ACC112 (cell line): ENCODE results near the gene VPS25.

Source experiments
- H2AFZ ChIP-seq: fragments of 200-600 bp; sonication (generic); one replicate; pipeline ENCODE4 v1.6.0; 2017; ENCODE audit warnings: antibody characterized with exemption, low read length; ENCODE audit not compliant: unreplicated experiment
- H3K27ac ChIP-seq: fragments of 200-600 bp; sonication (generic); 2 replicates; pipeline ENCODE4 v1.5.1; 2014; ENCODE audit warnings: low read depth, mild to moderate bottlenecking, antibody characterized with exemption, low read length, moderate library complexity
- H3K27me3 ChIP-seq: fragments of 200-600 bp; sonication (generic); 2 replicates; pipeline ENCODE4 v1.6.1; 2014; ENCODE audit warnings: mild to moderate bottlenecking, antibody characterized with exemption, low read length, moderate library complexity, mixed read lengths; ENCODE audit not compliant: insufficient read depth
- H3K36me3 ChIP-seq: fragments of 200-600 bp; sonication (generic); 2 replicates; pipeline ENCODE4 v1.6.1; 2016; ENCODE audit warnings: mild to moderate bottlenecking, antibody characterized with exemption, low read length, moderate library complexity, mixed read lengths; ENCODE audit not compliant: insufficient read depth
- H3K4me1 ChIP-seq: fragments of 200-600 bp; sonication (generic); one replicate; pipeline ENCODE4 v1.6.1; 2016; ENCODE audit warnings: low read length, mixed read lengths; ENCODE audit not compliant: insufficient read depth, unreplicated experiment, control insufficient read depth
- H3K4me3 ChIP-seq: fragments of 200-600 bp; sonication (generic); 2 replicates; pipeline ENCODE4 v1.5.1; 2014; ENCODE audit warnings: mild to moderate bottlenecking, low read depth, low read length
- H3K79me2 ChIP-seq: fragments of 200-600 bp; sonication (generic); one replicate; pipeline ENCODE4 v1.6.0; 2016; ENCODE audit warnings: low read length; ENCODE audit not compliant: control insufficient read depth, unreplicated experiment, insufficient read depth

VPS25 gene

DNA sequence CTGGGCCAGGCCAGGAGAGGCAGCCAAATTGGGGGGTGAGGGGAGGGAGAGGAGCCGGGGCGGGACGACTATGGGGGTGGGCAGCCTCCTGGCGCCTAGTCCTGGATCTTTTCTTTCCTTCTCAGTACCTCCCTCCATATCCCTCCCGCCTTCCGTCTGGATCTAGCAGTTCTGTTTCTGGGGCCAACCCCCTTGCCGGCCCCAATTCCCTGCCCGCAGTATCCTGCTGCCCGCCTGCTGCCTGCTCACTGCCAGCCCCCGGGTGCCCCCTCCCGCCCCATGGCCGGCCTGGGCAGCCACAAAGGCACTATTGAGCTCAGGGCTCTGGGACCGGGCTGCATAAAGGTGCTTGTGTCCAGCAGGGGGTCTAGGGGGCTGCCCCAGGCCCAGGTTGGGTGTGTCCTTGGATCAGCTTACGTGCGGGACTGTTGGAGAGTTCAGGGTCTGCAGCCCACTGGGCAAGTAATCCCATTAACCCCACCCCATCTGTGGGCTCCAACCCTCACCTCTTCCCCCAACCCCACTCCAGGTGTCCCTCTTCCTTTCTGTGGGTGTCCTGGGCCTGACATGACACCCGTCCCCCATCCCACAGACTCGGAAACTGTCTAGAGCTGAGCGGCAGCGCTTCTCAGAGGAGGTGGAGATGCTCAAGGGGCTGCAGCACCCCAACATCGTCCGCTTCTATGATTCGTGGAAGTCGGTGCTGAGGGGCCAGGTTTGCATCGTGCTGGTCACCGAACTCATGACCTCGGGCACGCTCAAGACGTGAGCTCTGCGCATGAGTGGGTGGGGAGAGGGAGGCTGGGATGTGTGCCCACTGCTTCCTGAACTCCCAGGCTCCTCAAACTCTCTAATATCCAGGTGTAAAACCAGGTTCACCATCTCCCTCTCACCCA is 9.2 kb downstream of the VPS25 start:
- H3K79me2 ChIP-seq: peaks cover 18% of the 10 kb centered on the region
- H3K4me3 ChIP-seq: peak overlapping the region; percentile 81
- peak overlapping the region; percentile 44 for H3K27ac ChIP-seq
- H2AFZ ChIP-seq: no peak overlapping the region
- no peaks in the 10 kb centered on the region for H3K27me3 ChIP-seq
- peaks cover 28% of the 10 kb centered on the region for H3K4me1 ChIP-seq
- H3K36me3 ChIP-seq: peaks cover 5% of the 10 kb centered on the region; the same call in 1 of the 2 replicates

DNA sequence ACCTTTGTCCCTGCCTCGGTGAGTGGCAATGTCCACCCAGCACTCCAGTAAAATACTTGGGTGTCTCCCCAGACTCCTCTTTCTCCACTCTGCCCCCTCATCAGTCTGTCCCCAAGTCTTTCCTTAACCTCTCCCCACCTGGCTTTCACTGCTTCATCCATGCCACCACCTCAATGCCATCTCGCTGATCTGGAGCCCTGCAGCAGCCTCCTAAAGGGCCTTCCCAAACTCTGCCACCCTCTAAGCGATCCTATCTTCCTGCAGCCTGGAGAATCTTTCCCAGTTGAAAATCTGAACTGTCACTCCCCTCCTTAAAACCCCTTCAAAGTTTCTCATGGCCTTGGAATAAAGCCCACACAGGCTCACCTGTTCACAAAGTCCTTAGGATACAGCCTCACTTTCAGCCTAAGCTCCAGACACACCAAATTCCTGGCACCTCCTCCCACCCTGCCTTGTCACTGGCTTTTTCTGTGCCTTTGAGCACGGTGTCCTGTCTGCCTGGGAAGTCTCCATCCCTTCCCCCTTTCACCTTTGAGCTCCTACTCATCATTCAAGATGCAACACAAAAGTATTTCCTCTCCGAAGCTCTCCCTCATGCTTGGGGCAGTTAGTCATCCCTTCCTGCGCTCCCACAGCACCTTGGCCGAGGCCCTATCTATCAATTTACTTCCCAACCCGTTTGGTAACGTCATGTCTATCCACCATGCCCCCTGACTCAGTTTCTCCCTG is 10.0 kb downstream of the VPS25 start:
- peaks cover 28% of the 10 kb centered on the region for H3K4me1 ChIP-seq
- H3K27ac ChIP-seq: peak overlapping the region; percentile 44
- H3K4me3 ChIP-seq: peak overlapping the region; percentile 81
- H3K27me3 ChIP-seq: no peaks in the 10 kb centered on the region
- no peak overlapping the region for H2AFZ ChIP-seq
- peaks cover 18% of the 10 kb centered on the region for H3K79me2 ChIP-seq
- H3K36me3 ChIP-seq: peaks cover 5% of the 10 kb centered on the region; the same call in 1 of the 2 replicates

DNA sequence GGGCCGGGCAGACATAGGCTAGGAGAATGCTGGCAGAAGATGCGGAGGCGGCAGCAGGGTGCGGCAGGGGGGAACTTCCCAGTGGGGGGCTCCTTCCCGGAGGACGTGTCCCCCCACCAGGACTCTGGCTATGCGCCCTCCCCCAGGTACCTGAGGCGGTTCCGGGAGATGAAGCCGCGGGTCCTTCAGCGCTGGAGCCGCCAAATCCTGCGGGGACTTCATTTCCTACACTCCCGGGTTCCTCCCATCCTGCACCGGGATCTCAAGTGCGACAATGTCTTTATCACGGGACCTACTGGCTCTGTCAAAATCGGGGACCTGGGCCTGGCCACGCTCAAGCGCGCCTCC is 10.5 kb downstream of the VPS25 start:
- H3K27me3 ChIP-seq: no peaks in the 10 kb centered on the region
- peak overlapping the region; percentile 31 for H3K27ac ChIP-seq
- 0 out of 2 replicates have a peak overlapping the region, but pooled peaks have one; percentile 81 for H3K4me3 ChIP-seq
- peaks cover 18% of the 10 kb centered on the region for H3K79me2 ChIP-seq
- H2AFZ ChIP-seq: no peak overlapping the region
- H3K36me3 ChIP-seq: peaks cover 5% of the 10 kb centered on the region; the same call in 1 of the 2 replicates
- peaks cover 28% of the 10 kb centered on the region for H3K4me1 ChIP-seq

DNA sequence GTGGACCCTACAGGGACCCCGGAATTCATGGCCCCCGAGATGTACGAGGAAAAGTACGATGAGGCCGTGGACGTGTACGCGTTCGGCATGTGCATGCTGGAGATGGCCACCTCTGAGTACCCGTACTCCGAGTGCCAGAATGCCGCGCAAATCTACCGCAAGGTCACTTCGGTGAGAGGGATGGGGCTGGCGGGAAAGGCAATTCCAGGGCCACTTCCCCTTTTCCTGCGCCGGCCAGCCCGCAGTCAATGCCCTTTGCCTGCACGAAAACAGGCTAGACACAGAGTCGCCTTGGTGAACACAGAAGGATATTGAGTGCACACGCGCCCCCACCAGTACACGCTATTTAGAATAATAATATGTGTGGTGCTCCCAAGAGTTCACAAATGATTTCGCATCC is 11.2 kb downstream of the VPS25 start:
- H3K79me2 ChIP-seq: peaks cover 18% of the 10 kb centered on the region
- no peak overlapping the region for H2AFZ ChIP-seq
- no peak overlapping the region for H3K4me3 ChIP-seq
- peaks cover 5% of the 10 kb centered on the region; the same call in 1 of the 2 replicates for H3K36me3 ChIP-seq
- H3K27me3 ChIP-seq: no peaks in the 10 kb centered on the region
- H3K27ac ChIP-seq: no peak overlapping the region
- H3K4me1 ChIP-seq: peaks cover 28% of the 10 kb centered on the region

DNA sequence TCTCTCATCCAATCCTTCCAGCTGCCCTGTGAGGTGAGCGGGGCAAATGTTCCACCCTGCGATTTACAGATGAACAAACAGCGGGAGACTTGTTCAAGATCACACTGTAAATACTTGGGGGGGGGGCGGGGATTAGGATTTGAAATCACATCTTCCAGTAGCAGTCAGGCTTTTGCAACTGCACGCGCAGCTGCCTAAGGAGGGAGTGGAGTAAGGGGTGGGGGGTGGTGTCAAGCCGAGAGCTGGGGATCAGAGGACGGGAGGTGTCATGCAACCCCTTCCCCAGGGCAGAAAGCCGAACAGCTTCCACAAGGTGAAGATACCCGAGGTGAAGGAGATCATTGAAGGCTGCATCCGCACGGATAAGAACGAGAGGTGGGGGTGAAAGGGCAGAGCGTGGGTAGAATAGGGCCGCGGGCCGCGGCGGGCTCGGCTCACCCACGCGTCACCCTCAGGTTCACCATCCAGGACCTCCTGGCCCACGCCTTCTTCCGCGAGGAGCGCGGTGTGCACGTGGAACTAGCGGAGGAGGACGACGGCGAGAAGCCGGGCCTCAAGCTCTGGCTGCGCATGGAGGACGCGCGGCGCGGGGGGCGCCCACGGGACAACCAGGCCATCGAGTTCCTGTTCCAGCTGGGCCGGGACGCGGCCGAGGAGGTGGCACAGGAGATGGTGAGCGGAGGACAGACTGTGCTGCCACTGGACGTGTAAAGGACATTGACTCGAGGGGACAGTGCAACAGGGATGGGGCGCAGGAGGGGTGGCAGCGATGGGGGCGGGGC is 11.8 kb downstream of the VPS25 start:
- no peak overlapping the region for H3K27ac ChIP-seq
- H3K4me1 ChIP-seq: peaks cover 24% of the 10 kb centered on the region
- H3K36me3 ChIP-seq: peaks cover 7% of the 10 kb centered on the region; the same call in 1 of the 2 replicates
- H3K79me2 ChIP-seq: peaks cover 18% of the 10 kb centered on the region
- H3K27me3 ChIP-seq: no peaks in the 10 kb centered on the region
- no peak overlapping the region for H2AFZ ChIP-seq
- H3K4me3 ChIP-seq: no peak overlapping the region

DNA sequence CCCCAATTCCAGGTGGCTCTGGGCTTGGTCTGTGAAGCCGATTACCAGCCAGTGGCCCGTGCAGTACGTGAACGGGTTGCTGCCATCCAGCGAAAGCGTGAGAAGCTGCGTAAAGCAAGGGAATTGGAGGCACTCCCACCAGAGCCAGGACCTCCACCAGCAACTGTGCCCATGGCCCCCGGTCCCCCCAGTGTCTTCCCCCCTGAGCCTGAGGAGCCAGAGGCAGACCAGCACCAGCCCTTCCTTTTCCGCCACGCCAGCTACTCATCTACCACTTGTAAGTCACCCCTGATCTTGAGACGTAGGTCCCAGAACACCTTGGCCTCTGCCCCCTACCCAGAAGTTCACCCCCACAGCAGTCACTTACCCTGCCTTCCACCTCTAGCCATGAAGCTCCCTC is 14.0 kb downstream of the VPS25 start:
- Histone ChIP-seq H3K4me1 (peaks cover 19% of the 10 kb centered on the region), H3K4me3 (no peak overlapping the region), H3K27me3 (no peaks in the 10 kb centered on the region), H3K27ac (no peak overlapping the region), H3K79me2 (peaks cover 4% of the 10 kb centered on the region), H3K36me3 (peaks cover 9% of the 10 kb centered on the region; the same call in 1 of the 2 replicates), H2AFZ (no peak overlapping the region)

DNA sequence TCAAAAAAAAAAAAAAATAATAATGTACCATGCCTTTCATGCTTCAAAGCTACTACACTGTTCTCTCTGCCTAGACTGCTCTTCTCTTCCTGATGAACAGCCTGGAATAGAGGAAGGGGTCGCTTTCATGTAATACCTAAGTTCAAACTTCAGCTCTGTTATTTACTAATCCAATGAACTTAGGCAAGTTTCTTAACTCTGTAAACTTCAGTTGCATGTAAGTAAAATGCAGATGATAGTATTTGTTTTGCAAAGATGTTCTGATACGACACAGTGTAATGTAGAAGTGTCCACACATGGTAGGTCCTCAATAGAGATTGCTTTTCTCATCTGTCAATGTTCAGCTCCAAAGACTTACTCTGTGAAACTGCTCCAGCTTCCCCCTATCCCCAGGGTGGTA is 18.7 kb downstream of the VPS25 start:
- H3K27me3 ChIP-seq: no peaks in the 10 kb centered on the region
- no peak overlapping the region for H3K4me3 ChIP-seq
- H2AFZ ChIP-seq: no peak overlapping the region
- H3K27ac ChIP-seq: no peak overlapping the region
- peaks cover 2% of the 10 kb centered on the region for H3K79me2 ChIP-seq
- H3K4me1 ChIP-seq: no peaks in the 10 kb centered on the region
- peaks cover 4% of the 10 kb centered on the region; the same call in 1 of the 2 replicates for H3K36me3 ChIP-seq

DNA sequence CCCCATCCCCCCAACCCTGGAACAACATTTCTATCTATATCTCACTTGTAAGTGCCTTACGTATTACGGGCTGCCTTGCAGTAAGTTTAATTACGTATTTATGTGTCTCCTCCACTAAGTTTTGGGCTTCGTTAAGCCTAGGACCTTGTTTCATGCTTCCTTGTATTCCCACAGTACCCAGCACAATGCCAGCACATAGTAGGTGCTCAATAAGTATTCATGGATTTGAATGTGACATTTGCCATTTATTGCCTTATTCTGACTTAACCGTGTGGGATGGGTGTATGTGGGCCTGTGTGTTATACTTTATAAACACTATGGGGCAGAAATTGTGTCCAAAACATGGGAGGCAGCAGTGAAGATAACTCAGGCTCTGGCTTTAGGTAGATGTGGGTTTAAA is 19.3 kb downstream of the VPS25 start:
- Histone ChIP-seq H3K36me3 (peaks cover 4% of the 10 kb centered on the region; the same call in 1 of the 2 replicates), H3K27ac (no peak overlapping the region), H3K27me3 (no peaks in the 10 kb centered on the region), H2AFZ (no peak overlapping the region), H3K4me3 (no peak overlapping the region), H3K79me2 (peaks cover 8% of the 10 kb centered on the region), H3K4me1 (peaks cover 6% of the 10 kb centered on the region)

DNA sequence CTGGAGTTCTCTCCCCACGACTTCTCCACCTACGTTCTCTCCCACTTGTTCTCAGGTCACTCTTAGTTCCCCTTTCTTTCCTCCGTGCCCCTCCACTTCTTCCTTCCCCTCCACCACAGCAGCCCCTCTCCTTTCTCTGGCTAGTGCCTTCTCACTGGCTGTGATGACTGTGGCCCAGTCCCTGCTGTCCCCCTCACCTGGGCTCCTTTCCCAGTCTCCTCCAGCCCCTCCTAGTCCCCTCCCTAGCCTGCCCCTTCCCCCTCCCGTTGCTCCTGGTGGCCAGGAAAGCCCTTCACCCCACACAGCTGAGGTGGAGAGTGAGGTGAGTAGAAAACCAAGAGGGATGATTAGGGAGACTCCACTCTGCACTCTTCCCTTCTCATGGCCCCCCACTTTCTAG is 21.8 kb downstream of the VPS25 start:
- Histone ChIP-seq H3K27me3 (no peaks in the 10 kb centered on the region), H2AFZ (no peak overlapping the region), H3K4me3 (no peak overlapping the region), H3K79me2 (peaks cover 14% of the 10 kb centered on the region), H3K36me3 (peaks cover 1% of the 10 kb centered on the region; the same call in 1 of the 2 replicates), H3K4me1 (peaks cover 9% of the 10 kb centered on the region), H3K27ac (no peak overlapping the region)

DNA sequence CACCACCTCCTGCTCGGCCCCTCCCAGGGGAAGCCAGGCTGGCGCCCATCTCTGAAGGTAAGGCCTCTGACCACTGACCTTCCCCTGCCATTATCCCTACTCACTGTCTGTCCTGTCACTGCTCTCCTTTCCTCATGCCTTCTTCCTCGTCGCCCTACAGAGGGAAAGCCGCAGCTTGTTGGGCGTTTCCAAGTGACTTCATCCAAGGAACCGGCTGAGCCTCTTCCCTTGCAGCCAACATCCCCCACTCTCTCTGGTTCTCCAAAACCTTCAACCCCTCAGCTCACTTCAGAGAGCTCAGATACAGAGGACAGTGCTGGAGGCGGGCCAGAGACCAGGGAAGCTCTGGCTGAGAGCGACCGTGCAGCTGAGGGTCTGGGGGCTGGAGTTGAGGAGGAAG is 22.2 kb downstream of the VPS25 start:
- Histone ChIP-seq H3K79me2 (peaks cover 14% of the 10 kb centered on the region), H3K27ac (no peak overlapping the region), H3K27me3 (no peaks in the 10 kb centered on the region), H3K4me1 (peaks cover 9% of the 10 kb centered on the region), H2AFZ (no peak overlapping the region), H3K36me3 (no peaks in the 10 kb centered on the region), H3K4me3 (no peak overlapping the region)
